K562 (cell line): Measurements from ENCODE around the gene KIR3DL1.
"Not testable (repeated sequence)": the region's sequence is repeated elsewhere in the genome, so short reads cannot be mapped to it uniquely, and the experiment has no call there.

Experiments
- CREM ChIP-seq: IDR thresholded peaks from 2 replicates; pipeline ENCODE4 v1.6.1; 2014; ENCODE audit warnings: antibody characterized with exemption, low read depth
- EP300 ChIP-seq: IDR thresholded peaks from 2 replicates; pipeline ENCODE4 v1.6.1; 2012; ENCODE audit warnings: low read length, improper control_type of control experiment
- ESRRB ChIP-seq: fragments of 250-450 bp; sonication (Bioruptor Pico); IDR thresholded peaks from 2 replicates; pipeline ENCODE4 v1.5.0; 2020; ENCODE audit warnings: mild to moderate bottlenecking, moderate library complexity, borderline replicate concordance
- EZH2 ChIP-seq: IDR thresholded peaks from 2 replicates; pipeline ENCODE4 v1.6.1; 2012; ENCODE audit warnings: low read depth, mild to moderate bottlenecking, inconsistent platforms, low read length, borderline replicate concordance
- FOSL1 ChIP-seq: fragments of 200-800 bp; sonication (Bioruptor generic); conservative IDR thresholded peaks from 2 replicates; pipeline ENCODE4 v1.6.1; 2016; ENCODE audit warnings: missing genetic modification characterization, missing compliant biosample characterization
- FOXM1 ChIP-seq, 2 experiments: fragments of 450-650 bp in 1 of 2; sonication (generic) in 1 of 2; formaldehyde crosslinking in 1 of 2; IDR thresholded peaks; 2 replicates each; pipeline versions ENCODE4 v1.6.1 to v1.9.0; 2017 to 2022; ENCODE audit warnings: low read depth in 2 of 2, mild to moderate bottlenecking in 2 of 2, missing genetic modification reagents in 1 of 2, moderate library complexity in 1 of 2
- NBN ChIP-seq: fragments of 450-650 bp; IDR thresholded peaks from 2 replicates; pipeline ENCODE4 v1.6.1; 2016; ENCODE audit warnings: low read depth, mild to moderate bottlenecking
- RAD21 ChIP-seq, 2 experiments: fragments of 250-450 bp in 1 of 2; fragments of 450-650 bp in 1 of 2; sonication (Bioruptor Pico) in 1 of 2; formaldehyde crosslinking in 1 of 2; IDR thresholded peaks in 1 of 2; conservative IDR thresholded peaks in 1 of 2; 2 replicates each; pipeline versions ENCODE4 v1.4.0 to v1.8.0; 2020 to 2022; ENCODE audit warnings: mild to moderate bottlenecking in 2 of 2, moderate library complexity in 1 of 2
- RB1 ChIP-seq: fragments of 450-650 bp; IDR thresholded peaks from 2 replicates; pipeline ENCODE4 v1.6.1; 2017; ENCODE audit warnings: low read depth, mild to moderate bottlenecking
- TEAD1 ChIP-seq, 2 experiments: fragments of 450-650 bp in 1 of 2; sonication (generic) in 1 of 2; formaldehyde crosslinking; IDR thresholded peaks; 2 replicates each; pipeline versions ENCODE4 v1.4.0 to v1.8.0; 2020 to 2022; ENCODE audit warnings: mild to moderate bottlenecking in 2 of 2, missing genetic modification reagents in 1 of 2
- ZNF143 ChIP-seq: sonication (generic); formaldehyde crosslinking; IDR thresholded peaks from 2 replicates; pipeline ENCODE4 v1.9.0; 2022; ENCODE audit warnings: mild to moderate bottlenecking, missing genetic modification reagents
- TF ChIP-seq, protein P1 (sequence below): sonication (generic); formaldehyde crosslinking; IDR thresholded peaks from 2 replicates; pipeline ENCODE4 v1.9.0; 2022; ENCODE audit warnings: mild to moderate bottlenecking, missing genetic modification reagents
- TF ChIP-seq, protein P2 (sequence below), 3 experiments: IDR thresholded peaks in 2 of 3; conservative IDR thresholded peaks in 1 of 3; 2 replicates each; pipeline ENCODE4 v1.5.1; 2011 to 2012; ENCODE audit warnings: low read length in 3 of 3, mild to moderate bottlenecking in 3 of 3, control low read depth in 2 of 3, improper control_type of control experiment in 1 of 3, inconsistent platforms in 1 of 3, low read depth in 1 of 3, mixed read lengths in 1 of 3, moderate library complexity in 1 of 3; ENCODE audit not compliant: insufficient read depth in 2 of 3
- TF ChIP-seq, protein P3 (sequence below), 2 experiments: IDR thresholded peaks; 2 replicates each; pipeline ENCODE4 v1.6.1; 2012; ENCODE audit warnings: improper control_type of control experiment in 2 of 2, low read depth in 2 of 2, low read length in 2 of 2, borderline replicate concordance in 1 of 2

DNA sequence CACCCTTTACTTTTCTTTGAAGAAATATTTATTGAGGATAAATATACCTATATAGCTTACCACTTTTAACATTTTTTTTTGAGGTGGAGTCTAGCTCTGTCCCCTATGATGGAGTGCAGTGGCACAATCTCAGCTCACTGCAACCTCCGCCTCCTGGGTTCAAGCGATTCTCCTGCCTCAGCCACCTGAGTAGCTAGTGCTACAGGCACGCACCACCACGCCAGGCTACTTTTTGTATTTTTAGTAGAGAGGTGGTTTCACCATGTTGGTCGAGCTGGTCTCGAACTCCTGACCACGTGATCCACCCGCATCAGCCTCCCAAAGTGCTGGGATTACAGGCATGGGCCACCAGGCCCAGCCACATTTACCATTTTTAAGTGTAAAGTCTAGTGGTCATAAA is 40.4 kb upstream of the KIR3DL1 start:
- not testable (repeated sequence) for TF ChIP-seq ZNF143; RAD21 (CRISPR knock-in tag; conservative IDR thresholded peaks at IDR 0.05 in 1 of 2, IDR thresholded peaks at IDR 0.05 in 1 of 2); EZH2; CREM; EP300; ESRRB (CRISPR knock-in tag); FOSL1 (tag); FOXM1 (IDR thresholded peaks at IDR 0.05; ENCODE audit: low read depth); FOXM1 (CRISPR knock-in tag; IDR thresholded peaks at IDR 0.05; ENCODE audit: low read depth); TEAD1 (CRISPR knock-in tag; IDR thresholded peaks at IDR 0.05); RB1; NBN
- TF ChIP-seq, protein P1, sequence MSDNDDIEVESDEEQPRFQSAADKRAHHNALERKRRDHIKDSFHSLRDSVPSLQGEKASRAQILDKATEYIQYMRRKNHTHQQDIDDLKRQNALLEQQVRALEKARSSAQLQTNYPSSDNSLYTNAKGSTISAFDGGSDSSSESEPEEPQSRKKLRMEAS (CRISPR knock-in tag): not testable (repeated sequence)
- TF ChIP-seq, protein P2, sequence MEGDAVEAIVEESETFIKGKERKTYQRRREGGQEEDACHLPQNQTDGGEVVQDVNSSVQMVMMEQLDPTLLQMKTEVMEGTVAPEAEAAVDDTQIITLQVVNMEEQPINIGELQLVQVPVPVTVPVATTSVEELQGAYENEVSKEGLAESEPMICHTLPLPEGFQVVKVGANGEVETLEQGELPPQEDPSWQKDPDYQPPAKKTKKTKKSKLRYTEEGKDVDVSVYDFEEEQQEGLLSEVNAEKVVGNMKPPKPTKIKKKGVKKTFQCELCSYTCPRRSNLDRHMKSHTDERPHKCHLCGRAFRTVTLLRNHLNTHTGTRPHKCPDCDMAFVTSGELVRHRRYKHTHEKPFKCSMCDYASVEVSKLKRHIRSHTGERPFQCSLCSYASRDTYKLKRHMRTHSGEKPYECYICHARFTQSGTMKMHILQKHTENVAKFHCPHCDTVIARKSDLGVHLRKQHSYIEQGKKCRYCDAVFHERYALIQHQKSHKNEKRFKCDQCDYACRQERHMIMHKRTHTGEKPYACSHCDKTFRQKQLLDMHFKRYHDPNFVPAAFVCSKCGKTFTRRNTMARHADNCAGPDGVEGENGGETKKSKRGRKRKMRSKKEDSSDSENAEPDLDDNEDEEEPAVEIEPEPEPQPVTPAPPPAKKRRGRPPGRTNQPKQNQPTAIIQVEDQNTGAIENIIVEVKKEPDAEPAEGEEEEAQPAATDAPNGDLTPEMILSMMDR (IDR thresholded peaks at IDR 0.05 in 2 of 3, conservative IDR thresholded peaks at IDR 0.05 in 1 of 3; ENCODE audit: insufficient read depth in 2 of 3, low read depth in 1 of 3, low read length in 3 of 3): not testable (repeated sequence)
- TF ChIP-seq, protein P3, sequence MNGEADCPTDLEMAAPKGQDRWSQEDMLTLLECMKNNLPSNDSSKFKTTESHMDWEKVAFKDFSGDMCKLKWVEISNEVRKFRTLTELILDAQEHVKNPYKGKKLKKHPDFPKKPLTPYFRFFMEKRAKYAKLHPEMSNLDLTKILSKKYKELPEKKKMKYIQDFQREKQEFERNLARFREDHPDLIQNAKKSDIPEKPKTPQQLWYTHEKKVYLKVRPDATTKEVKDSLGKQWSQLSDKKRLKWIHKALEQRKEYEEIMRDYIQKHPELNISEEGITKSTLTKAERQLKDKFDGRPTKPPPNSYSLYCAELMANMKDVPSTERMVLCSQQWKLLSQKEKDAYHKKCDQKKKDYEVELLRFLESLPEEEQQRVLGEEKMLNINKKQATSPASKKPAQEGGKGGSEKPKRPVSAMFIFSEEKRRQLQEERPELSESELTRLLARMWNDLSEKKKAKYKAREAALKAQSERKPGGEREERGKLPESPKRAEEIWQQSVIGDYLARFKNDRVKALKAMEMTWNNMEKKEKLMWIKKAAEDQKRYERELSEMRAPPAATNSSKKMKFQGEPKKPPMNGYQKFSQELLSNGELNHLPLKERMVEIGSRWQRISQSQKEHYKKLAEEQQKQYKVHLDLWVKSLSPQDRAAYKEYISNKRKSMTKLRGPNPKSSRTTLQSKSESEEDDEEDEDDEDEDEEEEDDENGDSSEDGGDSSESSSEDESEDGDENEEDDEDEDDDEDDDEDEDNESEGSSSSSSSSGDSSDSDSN (IDR thresholded peaks at IDR 0.05; ENCODE audit: borderline replicate concordance in 1 of 2, low read depth in 2 of 2, low read length in 2 of 2): not testable (repeated sequence)
